Measurements from ENCODE around the gene KRTAP5-4.
"Not testable (repeated sequence)": the region's sequence is repeated elsewhere in the genome, so short reads cannot be mapped to it uniquely, and the experiment has no call there.

KRTAP5-4 gene, protein sequence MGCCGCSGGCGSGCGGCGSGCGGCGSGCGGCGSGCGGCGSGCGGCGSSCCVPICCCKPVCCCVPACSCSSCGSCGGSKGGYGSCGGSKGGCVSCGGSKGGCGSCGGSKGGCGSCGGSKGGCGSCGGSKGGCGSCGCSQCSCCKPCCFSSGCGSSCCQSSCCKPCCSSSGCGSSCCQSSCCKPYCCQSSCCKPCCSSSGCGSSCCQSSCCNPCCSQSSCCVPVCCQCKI

DNA sequence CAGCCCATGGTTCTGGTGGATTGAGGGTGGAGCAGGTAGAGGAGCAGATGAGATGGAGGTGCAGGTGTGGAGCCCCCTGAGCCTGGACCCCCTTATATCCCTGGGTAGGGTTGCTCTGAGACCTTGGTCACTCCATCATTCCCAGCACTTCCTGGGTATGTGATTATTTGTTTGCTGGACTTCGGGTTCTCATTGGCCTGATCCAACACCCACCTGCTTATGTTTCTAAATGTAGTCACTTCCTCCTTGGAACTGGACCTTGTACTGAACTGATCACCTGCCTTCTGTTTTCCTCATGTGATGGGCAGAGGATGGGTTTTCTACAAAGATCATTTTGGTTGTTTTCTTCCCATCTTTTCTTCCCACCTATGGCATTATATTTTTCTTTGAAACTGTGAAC is at the start of gene KRTAP5-4:
KRTAP5-4 (minus strand) TSS at position 53 of the 400 bp plus-strand sequence; CDS start at position 8, 45 bp downstream.
- no peak for DNase-seq

GRCh38 chr11:1671658-1672057 is 49.7 kb upstream of the KRTAP5-4 start:
- DNase-seq, result no peak

GRCh38 chr11:1670905-1671371 is 49.0 kb upstream of the KRTAP5-4 start:
- DNase-seq, result no peak

- not testable (repeated sequence) for DNase-seq
These were observed 48.5 kb upstream of the KRTAP5-4 start for GRCh38 chr11:1670457-1670856.

DNA sequence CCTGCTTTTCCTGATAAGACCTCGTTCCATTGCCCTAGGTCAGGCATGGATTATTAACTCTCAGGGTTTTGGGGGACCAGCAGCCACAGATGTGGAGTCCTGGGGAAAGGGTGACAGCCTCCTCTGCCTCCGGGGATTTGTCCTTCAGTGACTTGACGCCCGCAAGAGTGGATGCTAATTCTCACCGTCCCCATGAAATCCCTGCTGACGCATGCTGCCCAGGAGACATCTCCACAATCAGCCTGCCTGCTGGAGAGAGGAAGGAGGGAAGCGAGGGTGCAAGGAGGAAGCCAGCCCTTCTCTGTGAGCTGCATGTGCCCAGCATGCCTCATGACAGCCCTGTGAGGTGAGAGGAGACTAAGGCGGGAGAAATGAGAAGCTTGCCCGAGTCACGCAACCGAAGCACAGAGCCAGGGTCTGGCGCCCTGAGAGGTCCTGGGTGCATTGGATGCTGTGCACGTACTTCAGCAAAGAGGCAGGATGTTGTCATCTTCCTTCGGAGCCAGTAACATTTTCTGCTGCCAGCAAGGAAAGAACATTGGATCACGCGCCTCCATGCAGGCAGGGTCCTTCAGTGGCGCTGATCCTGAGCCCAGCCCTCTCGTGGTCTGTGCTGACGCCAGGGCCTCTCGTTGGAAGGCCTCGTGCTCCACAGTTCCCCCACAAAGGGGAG is 47.7 kb upstream of the KRTAP5-4 start:
- DNase-seq, result no peak

DNA sequence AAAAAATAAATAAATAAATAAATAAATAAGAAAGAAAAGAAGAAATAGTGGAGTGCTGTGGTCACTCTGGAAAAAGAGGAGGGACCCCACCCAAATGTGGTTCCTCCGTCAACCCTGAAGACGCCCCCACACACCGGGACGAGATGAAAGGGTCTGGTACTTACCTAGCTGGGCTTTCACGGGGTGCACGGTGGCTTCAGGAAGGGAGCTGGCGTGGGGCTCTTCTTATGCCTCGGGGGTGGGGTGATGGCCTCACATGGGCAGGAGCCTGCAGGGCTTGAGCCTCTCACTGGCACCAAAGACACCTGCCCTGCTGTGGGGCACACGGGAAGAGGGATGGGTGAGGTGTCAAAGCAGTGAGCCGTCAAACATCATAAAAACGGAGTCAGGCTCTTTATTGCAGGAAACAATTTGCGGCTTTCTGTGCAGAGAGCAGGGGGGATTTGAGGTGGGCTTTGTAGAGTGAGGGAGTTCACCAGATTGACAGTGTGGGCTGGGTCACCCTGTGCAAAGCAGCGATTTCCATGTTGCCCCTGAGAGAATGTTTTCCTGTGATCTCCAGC is 47.1 kb upstream of the KRTAP5-4 start:
- no peak for DNase-seq

- no peak for DNase-seq
These were observed 46.0 kb upstream of the KRTAP5-4 start for GRCh38 chr11:1667906-1668305.

DNA sequence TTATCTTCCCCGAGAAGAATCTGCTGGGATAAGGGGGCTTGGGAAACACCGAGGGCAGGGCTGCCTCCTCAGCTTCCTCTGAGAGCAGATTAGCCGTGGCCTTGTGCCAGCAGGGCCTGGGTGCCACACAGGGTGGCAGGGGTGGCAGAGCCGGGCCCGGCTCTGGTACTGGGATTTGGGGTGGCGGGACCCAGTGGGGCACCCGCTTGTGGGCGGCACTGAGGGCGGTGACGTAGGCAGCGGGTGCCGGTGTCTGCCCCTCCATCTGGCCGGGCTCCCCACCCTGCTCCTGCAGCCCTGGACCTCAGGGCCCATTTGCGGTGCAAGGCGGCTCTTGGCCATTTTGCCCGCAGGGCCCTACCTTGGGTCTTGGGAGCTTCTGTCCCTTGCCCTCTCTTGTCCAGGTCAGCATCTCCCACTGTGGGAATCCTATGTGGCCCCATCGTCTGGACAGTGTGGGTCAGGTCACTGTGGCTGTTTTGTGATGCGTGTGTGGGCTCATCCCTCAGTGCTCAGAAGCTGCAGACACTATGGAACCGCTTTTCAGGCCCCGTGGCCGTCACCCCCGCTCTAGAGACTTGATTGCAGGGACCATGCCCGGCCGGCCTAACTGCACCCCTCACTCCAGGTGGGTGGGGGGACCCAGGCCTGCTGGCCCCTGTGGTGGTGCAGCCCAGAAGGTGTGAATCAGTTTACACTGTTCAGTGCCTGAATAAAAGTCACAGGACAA is 45.3 kb upstream of the KRTAP5-4 start:
- no peak for DNase-seq

GRCh38 chr11:1665313-1665712 is 43.4 kb upstream of the KRTAP5-4 start:
- DNase-seq, result no peak

DNA sequence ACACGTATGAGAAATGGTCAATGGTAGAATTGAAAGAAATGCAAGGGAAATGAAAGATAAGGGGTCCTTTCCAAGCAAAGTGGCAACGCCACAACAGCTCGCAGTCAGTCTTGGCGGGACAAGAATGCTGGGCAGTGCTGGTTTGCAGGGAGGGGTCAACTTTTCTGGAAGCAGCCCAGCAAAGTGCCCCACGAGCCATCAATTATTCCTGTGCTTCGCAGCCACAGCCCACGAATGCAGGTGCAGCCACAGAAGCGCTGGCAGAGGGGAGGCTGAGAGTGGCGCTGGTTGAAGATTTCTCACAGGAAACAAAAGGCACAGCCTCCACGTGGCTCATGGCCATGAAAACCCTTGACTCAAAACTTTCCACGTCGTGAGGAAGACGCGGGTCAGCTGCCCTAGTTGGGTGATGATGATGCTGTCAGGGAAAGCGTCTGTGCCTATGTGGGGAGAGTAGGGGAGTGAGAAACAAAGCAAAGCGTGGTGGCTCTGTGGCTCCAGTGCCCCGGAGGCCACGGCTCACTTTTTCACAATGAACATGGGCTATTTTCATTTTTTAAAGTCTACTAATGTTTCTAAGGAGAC is 40.9 kb upstream of the KRTAP5-4 start:
- DNase-seq, result not testable (repeated sequence)

DNA sequence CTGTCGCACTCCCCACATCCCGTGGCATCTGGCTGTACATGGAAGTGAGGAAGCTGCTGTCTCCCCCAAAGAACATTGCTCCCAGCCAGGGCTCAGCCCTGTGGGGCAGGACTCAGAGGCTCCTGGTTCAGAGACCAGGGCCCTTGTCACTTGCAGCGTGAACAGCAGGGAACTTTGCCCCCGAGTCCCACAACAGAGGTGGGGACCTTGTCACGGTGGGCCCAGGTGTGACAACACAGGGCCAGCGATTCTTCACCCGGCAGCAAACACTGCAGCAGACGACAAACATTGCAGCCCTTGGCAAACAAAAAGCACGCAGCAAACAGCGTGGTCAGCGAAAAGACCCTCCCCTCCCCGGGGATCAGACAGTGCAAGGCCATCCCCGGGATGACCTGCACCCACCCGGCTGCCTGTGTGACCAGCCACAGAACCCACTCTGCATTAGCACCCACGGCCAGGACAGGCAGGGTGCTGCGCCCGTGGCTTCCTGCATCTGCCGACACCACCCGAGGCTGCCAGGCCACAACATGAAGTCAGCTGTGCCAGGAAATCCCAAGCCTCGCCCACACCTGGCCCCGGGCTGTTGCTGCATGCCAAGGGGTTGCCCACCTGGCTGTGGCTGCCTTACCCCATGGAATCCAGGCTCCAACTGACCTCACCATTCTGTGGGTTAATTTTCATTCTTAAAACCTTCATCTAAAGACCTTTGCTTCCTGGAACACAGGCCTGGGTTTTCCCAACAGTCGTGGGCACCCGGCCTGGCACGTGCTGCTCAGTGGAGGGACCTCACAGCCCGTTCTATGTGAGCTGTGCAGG is 39.7 kb upstream of the KRTAP5-4 start:
- DNase-seq, result not testable (repeated sequence)

GRCh38 chr11:1660111-1660867 is 38.4 kb upstream of the KRTAP5-4 start:
- no peak for DNase-seq

GRCh38 chr11:1659506-1659905 is 37.6 kb upstream of the KRTAP5-4 start:
- DNase-seq, result no peak

DNA sequence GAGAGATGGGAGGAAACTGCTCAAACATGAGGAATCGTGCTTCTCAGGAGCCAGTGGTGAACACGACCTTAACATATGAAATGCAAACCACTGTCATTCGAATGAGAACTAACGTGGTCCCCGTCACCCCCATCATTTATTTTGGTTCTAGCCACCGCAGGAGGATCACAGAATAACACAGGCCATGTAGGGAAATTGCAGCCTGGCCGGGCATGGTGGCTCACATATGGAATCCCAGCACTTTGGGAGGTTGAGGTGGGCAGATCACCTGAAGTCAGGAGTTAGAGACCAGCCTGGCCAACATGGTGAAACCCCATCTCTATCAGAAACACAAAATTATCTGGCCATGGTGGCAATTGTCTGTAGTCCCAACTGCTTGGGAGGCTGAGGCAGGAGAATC is 34.7 kb upstream of the KRTAP5-4 start:
- no peak for DNase-seq

DNA sequence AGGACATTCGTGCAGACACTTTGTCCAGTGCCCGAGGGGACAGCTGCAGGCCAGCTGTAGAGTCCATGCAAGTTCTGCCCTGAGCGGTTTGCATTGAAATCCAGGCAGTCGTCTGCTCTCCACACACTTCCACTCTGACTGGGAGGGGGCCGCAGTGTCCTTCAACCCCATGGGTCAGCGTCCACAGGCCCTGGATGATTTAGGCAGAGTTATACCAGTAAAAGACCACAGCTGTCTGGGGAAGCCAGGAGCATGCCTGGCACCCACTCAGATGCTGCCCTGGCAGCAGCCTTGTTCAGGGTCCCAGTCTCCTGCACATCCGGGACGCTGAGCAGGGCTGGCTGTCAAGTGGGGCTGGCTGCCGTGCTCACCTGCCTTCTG is 34.1 kb upstream of the KRTAP5-4 start:
- DNase-seq, result no peak

DNA sequence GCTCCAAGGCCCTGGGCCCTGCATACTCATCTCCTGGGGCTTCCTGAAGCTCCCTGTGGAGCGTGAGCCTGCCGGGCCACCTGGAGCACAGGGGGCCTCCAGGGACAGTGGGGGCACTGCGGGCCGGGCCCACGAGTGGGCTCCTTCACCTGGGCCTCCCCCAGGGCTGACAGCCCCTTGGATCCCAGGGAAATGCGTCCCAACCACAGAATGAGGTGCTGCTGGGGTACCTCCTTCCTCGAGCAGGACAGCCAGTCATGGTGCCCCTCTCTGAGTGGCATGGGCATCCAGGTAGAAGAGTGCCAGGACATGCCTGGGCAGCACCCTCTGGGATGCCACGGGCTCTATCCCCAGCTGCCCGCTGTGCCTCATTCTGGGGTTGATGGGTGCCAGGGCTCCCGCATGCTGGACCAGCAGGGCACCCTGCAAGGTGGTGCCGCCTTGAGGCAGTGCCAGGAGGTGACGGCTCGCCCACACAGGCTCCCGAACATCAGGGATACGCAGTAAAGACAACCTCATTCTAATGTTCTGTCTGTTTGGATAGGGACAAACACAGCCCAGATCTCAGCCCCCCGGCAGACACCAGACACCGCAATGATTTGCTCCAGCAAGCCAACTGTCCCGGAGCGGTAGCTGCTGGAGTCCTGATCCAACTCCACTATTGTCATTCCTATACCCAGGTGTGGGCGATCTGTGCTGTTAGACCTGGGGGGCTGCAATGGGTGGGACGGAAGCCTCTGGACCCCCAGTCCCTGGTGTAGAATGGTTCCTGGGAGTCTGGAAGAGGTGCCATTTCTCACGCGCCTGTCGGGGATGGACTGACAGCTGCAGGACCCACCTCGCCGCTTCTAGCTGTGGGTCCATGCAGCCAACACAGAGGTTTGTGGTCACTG is 33.5 kb upstream of the KRTAP5-4 start:
- no peak for DNase-seq

GRCh38 chr11:1654388-1655167 is 32.6 kb upstream of the KRTAP5-4 start:
- DNase-seq, result no peak

DNA sequence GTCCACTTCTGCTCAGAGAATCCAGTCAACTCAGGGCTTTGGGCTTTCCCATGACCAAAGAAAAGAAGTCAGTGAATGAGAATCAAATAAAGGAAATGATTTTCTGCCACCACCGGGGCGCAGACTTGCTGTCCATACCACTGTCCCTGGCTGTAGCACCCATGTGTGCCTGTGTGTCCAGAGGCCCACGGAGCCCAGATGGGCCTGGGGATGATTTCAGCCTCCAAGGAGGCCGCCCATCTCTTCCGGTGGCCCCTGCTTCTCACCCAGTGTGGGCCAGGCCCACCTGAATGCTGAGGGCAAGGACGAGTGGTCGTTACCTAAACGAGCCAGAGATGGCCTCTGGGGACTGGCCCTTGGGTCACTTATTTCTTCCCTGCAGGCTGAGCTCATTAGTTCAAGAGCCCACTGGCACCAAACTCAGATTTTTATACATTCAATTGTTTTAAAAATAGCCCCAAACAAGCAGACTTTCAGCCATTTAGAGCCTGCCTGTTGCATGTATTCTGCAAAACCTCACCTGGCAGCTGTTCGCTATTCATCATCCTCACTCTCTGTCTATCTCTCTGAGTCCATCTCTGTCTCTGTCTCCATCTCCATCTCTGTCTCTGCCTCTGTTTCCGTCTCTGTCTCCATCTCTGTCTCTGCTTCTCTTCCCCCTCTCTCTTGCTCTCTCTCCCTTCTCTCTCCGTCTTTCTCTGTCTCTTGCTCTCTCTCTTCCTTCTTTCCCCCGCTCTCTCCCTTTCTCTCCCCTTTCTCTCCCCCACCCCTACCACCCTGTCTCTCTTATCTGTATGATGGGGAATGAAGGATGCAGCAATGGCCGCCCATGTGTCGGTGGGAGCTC is 31.8 kb upstream of the KRTAP5-4 start:
- no peak for DNase-seq

Data from 8988T (cell line).